K562 treated with DMSO at 1 percent for 48 hours (cell line): ENCODE results near the gene VASN. TPM values are rescaled to one million over a fixed set of nuclear protein-coding genes. Genes with fewer than 3 reads are reported as not detected.

Experiments
- total RNA-seq: library from RNA; unstranded; fragments of 300-600 nt; gene quantifications from 2 replicates; pipeline ENCODE4 v1.2.3, GENCODE V29; 2022; ENCODE audit warnings: low replicate concordance; ENCODE audit errors: extremely low read depth

The VASN gene
- not detected in 2 replicates for total RNA-seq

GRCh38 chr16:4371357-4372000 lies at the start of gene VASN:
VASN (plus strand) TSS chr16:4371848; CDS start chr16:4380878, 9,030 bp downstream.

GRCh38 chr16:4350787-4351659 lies 20.6 kb upstream of the VASN start, which contains the start of gene PAM16:
PAM16 (minus strand) TSS chr16:4351321; CDS start chr16:4351234, 87 bp downstream.

GRCh38 chr16:4416200-4417032 lies 44.8 kb downstream of the VASN start, which contains the start of gene CORO7:
CORO7 (minus strand) TSS chr16:4416596; CDS start chr16:4416518, 78 bp downstream.

GRCh38 chr16:4425378-4426020 lies 53.9 kb downstream of the VASN start, which contains the start of gene DNAJA3:
DNAJA3 (plus strand) TSS chr16:4425868; CDS start chr16:4425882, 14 bp downstream.

Other genes with a start within 250 kb of the VASN start
- not detected in 2 replicates for gene SRL, start 129.8 kb upstream of the VASN start, total RNA-seq
- not detected in 2 replicates for gene TFAP4, start 98.8 kb upstream of the VASN start, total RNA-seq
- not detected in 2 replicates for gene GLIS2, start 55.8 kb upstream of the VASN start, total RNA-seq
- gene PAM16, start 20.5 kb upstream of the VASN start, total RNA-seq: not detected in 2 replicates
- gene CORO7, start 44.7 kb downstream of the VASN start, total RNA-seq: 1,932 TPM in 1 of 2 replicates, not detected in the other
- not detected in 2 replicates for gene DNAJA3, start 54.0 kb downstream of the VASN start, total RNA-seq
- not detected in 2 replicates for gene NMRAL1, start 102.8 kb downstream of the VASN start, total RNA-seq
- not detected in 2 replicates for gene HMOX2, start 104.5 kb downstream of the VASN start, total RNA-seq
- not detected in 2 replicates for gene CDIP1, start 166.9 kb downstream of the VASN start, total RNA-seq
- not detected in 2 replicates for gene C16orf96, start 184.5 kb downstream of the VASN start, total RNA-seq
- gene UBALD1, start 243.0 kb downstream of the VASN start, total RNA-seq: not detected in 2 replicates